Epithelial cell of proximal tubule (primary cell): ENCODE measurements around the gene COMT. TPM values are rescaled to one million over a fixed set of nuclear protein-coding genes. Genes with fewer than 3 reads are reported as not detected.

ENCODE experiments used
- DNase-seq: peaks from one replicate; pipeline ENCODE4 v3.0.0-alpha.2; 2011; ENCODE audit warnings: low read depth
- H3K4me3 ChIP-seq: 2 replicates; pipeline ENCODE4 v1.5.1; 2011; ENCODE audit warnings: low read depth, mild to moderate bottlenecking, low read length
- CTCF ChIP-seq: conservative IDR thresholded peaks from 2 replicates; pipeline ENCODE4 v1.5.1; 2012; ENCODE audit warnings: low read depth, mild to moderate bottlenecking, low read length
- total RNA-seq: library from RNA; depleted of rRNA; stranded (reverse); fragments of >200 nt; gene quantifications from 2 replicates; pipeline ENCODE4 v1.2.3, GENCODE V29; 2015

Gene COMT
- 233 and 272 TPM in 2 replicates for total RNA-seq

DNA sequence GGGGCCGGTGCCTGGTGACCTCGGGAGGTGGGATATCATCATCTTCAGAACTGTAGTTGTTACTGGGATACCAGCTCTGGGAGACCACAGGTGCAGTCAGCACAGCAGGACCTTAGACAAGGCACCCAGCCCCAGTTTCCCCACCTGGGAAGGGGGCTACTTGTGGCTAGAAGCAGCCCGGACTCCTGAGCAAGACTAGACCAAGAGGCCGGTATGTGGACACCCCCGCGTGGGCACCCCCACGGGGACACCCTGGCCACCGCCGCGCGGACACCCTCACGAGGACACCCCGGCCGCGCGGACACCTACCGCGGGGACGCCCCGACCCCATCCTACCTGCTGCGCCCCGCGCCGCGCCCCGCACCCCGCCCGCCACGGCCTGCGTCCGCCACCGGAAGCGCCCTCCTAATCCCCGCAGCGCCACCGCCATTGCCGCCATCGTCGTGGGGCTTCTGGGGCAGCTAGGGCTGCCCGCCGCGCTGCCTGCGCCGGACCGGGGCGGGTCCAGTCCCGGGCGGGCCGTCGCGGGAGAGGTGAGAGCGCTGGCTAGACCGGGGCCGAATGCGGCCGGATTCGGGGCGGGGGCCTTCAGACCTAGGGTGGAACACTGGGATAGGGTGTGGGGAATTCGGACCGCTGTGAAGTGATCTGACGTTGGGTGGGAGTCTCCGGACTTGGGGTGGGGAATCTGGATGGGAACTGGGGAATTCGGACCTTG, at the start of gene COMT, which contains the start of gene TXNRD2:
Gene COMT (plus strand): TSS at position 408 of the 718 bp plus-strand sequence. CDS start 20,755 bp downstream, outside the sequence.
Gene TXNRD2 (minus strand): TSS at position 454 of the 718 bp plus-strand sequence. CDS start 15 bp downstream, at position 439.
- H3K4me3 ChIP-seq, result peak within 1 kb of the TSS; percentile 92
- no peak for DNase-seq
- no peak for TF ChIP-seq CTCF

DNA sequence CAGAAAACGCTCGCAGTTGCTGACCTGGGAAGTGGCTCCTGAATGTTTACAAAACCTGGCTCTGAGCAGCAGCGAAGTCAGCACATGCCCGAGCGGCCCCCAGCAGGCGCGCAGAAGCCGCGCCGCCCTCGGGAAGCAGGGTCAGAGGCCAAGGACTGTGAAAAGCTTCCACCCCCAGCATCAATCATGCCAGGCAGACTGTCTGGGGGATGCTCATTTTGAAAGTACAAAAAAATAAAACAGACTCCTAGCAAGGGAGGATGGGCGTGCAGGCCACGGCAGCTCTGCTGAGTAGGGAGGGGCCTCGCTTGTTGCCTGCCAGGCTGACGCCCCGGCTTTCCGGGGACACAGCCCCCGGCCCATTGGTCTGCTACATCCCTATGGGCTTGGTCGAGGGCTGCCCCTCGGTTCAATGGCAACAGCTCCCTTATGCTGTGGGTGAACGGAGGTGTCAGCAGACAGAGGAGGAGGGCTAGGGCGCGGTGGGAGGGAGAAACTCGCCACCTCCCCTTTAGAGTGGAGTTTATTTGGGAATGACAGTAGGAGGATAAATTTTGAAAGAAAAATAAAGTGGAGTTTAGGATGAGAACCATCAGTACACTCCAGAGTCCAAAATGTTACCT, 49.2 kb upstream of the COMT start:
- TF ChIP-seq CTCF, result no peak
- H3K4me3 ChIP-seq, result no peak overlapping the region
- DNase-seq, result no peak

- no peak overlapping the region for H3K4me3 ChIP-seq
- DNase-seq, result no peak
- no peak for TF ChIP-seq CTCF
These were observed 48.6 kb upstream of the COMT start for GRCh38 chr22:19892925-19893324.

DNA sequence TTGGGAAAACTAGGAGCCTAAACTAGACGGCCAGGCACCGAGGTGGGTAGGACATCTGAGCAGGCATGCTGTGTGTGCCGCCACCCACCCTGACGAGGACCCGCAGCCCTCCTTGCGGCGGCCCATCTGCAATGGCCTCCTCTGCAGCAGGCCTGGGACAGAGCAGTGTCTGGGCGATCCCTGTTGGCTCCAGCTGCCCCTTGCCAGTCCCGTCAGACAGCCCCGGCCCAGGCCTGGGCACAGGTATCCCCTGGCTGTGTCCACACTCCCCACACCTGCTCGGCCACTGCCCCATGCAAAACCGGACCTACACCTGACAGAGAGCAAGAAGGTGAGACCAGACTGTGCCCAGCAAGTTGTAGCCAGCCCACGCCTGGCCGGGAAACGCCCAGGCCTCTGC, 48.2 kb upstream of the COMT start:
- H3K4me3 ChIP-seq, result no peak overlapping the region
- TF ChIP-seq CTCF, result no peak
- no peak for DNase-seq

GRCh38 chr22:19895160-19895849, 46.3 kb upstream of the COMT start:
- no peak for TF ChIP-seq CTCF
- no peak for DNase-seq

DNA sequence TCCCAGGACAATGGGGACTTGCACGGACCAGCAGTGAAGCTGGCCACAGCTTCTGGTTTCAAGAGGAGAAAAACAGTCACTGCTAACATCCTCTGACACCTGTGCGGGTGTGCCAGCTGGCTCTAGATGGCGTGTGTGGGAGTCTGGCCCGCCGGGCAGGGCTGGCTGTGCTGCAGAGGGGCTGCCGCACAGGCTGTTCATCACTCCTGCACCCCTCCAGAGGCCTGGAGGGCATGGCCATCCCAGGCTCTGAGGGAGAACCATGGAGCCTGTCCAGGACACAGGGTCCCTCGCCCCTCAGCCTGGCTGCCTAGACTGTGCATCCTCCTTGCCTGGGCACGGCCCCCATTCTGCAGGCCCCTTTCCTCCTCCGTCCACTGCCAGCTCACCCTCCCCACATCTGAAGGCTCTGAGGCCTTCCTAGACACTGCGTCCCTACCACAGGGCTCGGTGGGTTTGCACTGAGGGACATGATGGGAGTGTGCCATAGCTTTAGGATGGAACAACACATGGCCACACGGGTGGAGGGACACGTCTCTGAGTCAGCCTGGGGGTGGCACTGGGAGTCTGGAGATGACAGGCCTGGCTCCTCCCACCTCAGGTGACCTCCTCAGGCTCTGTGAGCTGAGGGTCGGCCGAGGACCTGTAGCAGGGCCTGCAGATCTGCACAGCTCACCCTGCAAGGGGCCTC, 44.8 kb upstream of the COMT start:
- no peak for TF ChIP-seq CTCF
- H3K4me3 ChIP-seq, result no peak overlapping the region
- no peak for DNase-seq

More at GRCh38 chr22:19895160-19895849, 46.3 kb upstream of the COMT start:
- no peak overlapping the region for H3K4me3 ChIP-seq
